Adrenal gland (tissue), 12 donors: ENCODE measurements around the gene GIGYF1. TPM values are rescaled to one million over a fixed set of nuclear protein-coding genes. Genes with fewer than 3 reads are reported as not detected.
"Not testable (repeated sequence)": the region's sequence is repeated elsewhere in the genome, so short reads cannot be mapped to it uniquely, and the experiment has no call there.

Experiments
- DNase-seq, 7 donors: peaks; one replicate each; pipeline ENCODE4 v3.0.0-alpha.2; 2019 to 2020
- H3K27ac ChIP-seq, 5 donors: fragments of 200-600 bp; sonication (generic) in 4 of 5; 1 replicate in 3 of 5; 2 replicates in 2 of 5; pipeline versions ENCODE4 v1.5.1 to v1.8.0; 2016 to 2020; ENCODE audit warnings: mild to moderate bottlenecking in 1 of 5
- H3K27me3 ChIP-seq: fragments of 200-600 bp; 2 replicates; pipeline ENCODE4 v1.8.0; 2021
- H3K36me3 ChIP-seq, 2 donors: fragments of 200-600 bp; replicated peaks in 1 of 2; 1 replicate in 1 of 2; 2 replicates in 1 of 2; pipeline versions ENCODE4 v1.5.1 to v1.8.0; 2018 to 2022
- H3K4me1 ChIP-seq, 2 donors: fragments of 200-600 bp; replicated peaks in 1 of 2; 1 replicate in 1 of 2; 2 replicates in 1 of 2; pipeline versions ENCODE4 v1.5.1 to v1.8.0; 2018 to 2021
- H3K4me3 ChIP-seq, 4 donors: fragments of 200-600 bp; sonication (generic) in 3 of 4; one replicate each; pipeline ENCODE4 v1.5.1; 2016 to 2018
- H3K9me3 ChIP-seq, 3 donors: fragments of 200-600 bp; sonication (generic) in 1 of 3; replicated peaks in 1 of 3; 1 replicate in 2 of 3; 2 replicates in 1 of 3; pipeline versions ENCODE4 v1.5.1 to v1.8.0; 2016 to 2021
- POLR2A ChIP-seq, 2 donors: fragments of 450-650 bp; IDR thresholded peaks; one replicate each; pipeline ENCODE4 v1.6.1; 2017; ENCODE audit warnings: antibody characterized with exemption in 2 of 2, mild to moderate bottlenecking in 2 of 2, moderate library complexity in 1 of 2
- WGBS, 4 donors: extraction: QIAGEN DNeasy Blood & Tissue Kit in 2 of 4; methylation state at CpG; one replicate each; pipeline versions ENCODE4 v1.1.5 to v1.1.7; 2013 to 2017; 5-methylcytosine and 5-hydroxymethylcytosine counted together
- intact Hi-C, 2 donors: fragments of 100-400 bp; cut with DNase I; formaldehyde crosslinking; loops; one replicate each; pipeline versions ENCODE4 v1.14.1 to v1.15.0; 2022 to 2023
- polyA plus RNA-seq, 3 donors: library from polyadenylated mRNA; stranded (reverse); fragments of 200-250 nt in 2 of 3; fragments of 350-450 nt in 1 of 3; fragmentation: Illumina TruSeq in 1 of 3; extraction: RNeasy Lipid Tissue Mini Kit (QIAGEN cat#74804) in 1 of 3; gene quantifications; one replicate each; pipeline ENCODE4 v1.2.3, GENCODE V29; 2013 to 2014
- total RNA-seq, 9 donors: library from RNA; depleted of rRNA in 4 of 9; stranded (reverse); fragments of >200 nt in 4 of 9; fragments of 120-200 nt in 1 of 9; fragmentation: NEBNext Ultra II Directional in 1 of 9; extraction: Animal tissue kit (Norgen Biotek cat#: 25700) in 1 of 9; gene quantifications; one replicate each; pipeline versions ENCODE4 v1.1.0 to v1.2.4, GENCODE V29; 2013 to 2023
- TF ChIP-seq, protein P1 (sequence below), 6 experiments: fragments of 450-650 bp in 4 of 6; fragments of 200-600 bp in 2 of 6; sonication (generic) in 1 of 6; IDR thresholded peaks; 1 replicate in 5 of 6; 2 replicates in 1 of 6; pipeline versions ENCODE4 v1.5.1 to v1.8.0; 2016 to 2021; ENCODE audit warnings: antibody characterized with exemption in 6 of 6, mild to moderate bottlenecking in 2 of 6, moderate library complexity in 1 of 6
- donor health status: healthy with polysubstance abuse.
- donor health status: Bipolar disorder and iron deficiency.
- donor health status: DM: yes; HTN: yes; CAD: no.
- donor health status: DM: no; HTN: no; CAD: no.
- donor health status: DM: no; HTN: no; CAD: no.
- donor health status: DM: yes; HTN: yes; CAD: no.

The GIGYF1 gene
- total and polyA plus RNA-seq, 12 donors: 5.4 to 167 (median 25.9) TPM

DNA sequence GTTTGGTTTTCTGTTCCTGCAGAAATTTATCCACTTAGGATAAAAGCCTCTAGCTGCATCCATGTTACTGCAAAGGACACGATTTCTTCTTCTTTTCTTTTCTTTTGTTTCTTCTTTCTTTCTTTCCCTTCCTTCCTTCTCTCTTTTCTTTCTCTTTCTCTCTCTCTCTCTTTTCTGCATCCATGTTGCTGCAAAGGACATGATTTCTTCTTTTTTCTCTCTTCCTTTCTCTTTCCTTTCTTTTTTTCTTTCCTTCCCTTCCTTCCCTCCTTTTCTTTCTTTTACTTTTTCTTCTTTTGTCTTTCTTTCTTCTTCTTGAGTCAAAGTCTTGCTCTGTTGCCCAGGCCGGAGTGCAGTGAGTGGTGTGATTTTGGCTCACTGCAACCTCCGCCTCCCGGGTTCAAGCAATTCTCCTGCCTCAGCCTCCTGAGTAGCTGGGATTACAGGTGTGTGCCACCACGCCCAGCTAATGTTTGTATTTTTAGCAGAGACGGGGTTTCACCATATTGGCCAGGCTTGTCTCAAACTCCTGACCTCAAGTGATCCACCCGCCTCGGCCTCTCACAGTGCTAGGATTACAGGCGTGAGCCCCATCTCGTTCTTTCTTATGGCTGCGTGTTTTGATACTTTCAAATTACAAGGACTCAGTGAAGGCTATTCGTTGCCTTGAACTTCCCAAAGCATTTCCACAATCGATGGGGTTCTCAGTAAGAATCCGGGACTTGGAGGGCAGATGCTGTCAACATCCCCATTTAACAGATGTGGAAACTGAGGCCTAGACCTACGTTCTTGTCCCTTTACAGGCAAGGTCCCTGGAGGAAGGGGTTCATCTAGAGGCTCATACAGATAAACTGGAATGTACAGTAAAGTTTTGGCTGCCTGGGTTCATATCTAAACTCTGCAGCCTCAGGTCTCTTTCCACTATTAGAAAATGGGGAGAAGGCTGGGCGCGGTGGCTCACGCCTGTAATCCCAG lies 22.4 kb downstream of the GIGYF1 start:
- no peak overlapping the region for H3K4me3 ChIP-seq
- WGBS, 4 donors: 89 to 92% (median 90%) methylated on average over 18 of the region's 18 CpGs
- TF ChIP-seq, protein P1, sequence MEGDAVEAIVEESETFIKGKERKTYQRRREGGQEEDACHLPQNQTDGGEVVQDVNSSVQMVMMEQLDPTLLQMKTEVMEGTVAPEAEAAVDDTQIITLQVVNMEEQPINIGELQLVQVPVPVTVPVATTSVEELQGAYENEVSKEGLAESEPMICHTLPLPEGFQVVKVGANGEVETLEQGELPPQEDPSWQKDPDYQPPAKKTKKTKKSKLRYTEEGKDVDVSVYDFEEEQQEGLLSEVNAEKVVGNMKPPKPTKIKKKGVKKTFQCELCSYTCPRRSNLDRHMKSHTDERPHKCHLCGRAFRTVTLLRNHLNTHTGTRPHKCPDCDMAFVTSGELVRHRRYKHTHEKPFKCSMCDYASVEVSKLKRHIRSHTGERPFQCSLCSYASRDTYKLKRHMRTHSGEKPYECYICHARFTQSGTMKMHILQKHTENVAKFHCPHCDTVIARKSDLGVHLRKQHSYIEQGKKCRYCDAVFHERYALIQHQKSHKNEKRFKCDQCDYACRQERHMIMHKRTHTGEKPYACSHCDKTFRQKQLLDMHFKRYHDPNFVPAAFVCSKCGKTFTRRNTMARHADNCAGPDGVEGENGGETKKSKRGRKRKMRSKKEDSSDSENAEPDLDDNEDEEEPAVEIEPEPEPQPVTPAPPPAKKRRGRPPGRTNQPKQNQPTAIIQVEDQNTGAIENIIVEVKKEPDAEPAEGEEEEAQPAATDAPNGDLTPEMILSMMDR (IDR thresholded peaks at IDR 0.05): no peak
- TF ChIP-seq POLR2A (IDR thresholded peaks at IDR 0.05): no peak
- intact Hi-C loops: loop anchor here in 1 of 2 donors (5.0 kb wide), 1 partner anchor 44 kb away; no protein-coding TSS in a partner anchor
- no peaks in the 10 kb centered on the region for H3K27me3 ChIP-seq
- DNase-seq: peak in 1 of 7 donors; percentile 21
- H3K4me1 ChIP-seq: peaks cover 0 to 8% of the 10 kb centered on the region in 2 donors
- peaks cover 0 to 3% of the 10 kb centered on the region in 2 donors for H3K36me3 ChIP-seq
- no peaks in the 10 kb centered on the region for H3K9me3 ChIP-seq
- H3K27ac ChIP-seq: no peak overlapping the region

DNA sequence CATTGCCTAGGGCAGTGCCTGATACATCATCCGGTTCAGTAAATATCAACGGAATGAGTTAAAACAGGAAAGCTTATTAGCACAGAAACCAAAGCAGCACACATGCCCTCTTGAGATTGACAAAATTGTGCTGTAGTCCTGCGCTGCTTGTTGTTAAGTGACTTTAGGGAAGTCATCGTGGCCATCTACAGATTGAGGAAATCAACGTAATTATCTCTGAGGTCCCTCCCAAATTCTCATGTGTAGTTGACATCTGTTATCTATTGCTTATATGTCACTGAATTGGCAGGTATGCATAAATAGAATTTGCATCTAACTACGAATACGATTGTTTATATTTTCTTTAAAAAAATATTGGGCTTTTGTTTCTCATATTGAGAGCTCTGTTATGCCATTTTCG lies 24.0 kb downstream of the GIGYF1 start:
- intact Hi-C loops: loop anchor here in 1 of 2 donors (5.0 kb wide), 1 partner anchor 43 kb away; no protein-coding TSS in a partner anchor
- Histone ChIP-seq H3K36me3 (no peaks in the 10 kb centered on the region), H3K27me3 (no peaks in the 10 kb centered on the region), H3K4me1 (no peaks in the 10 kb centered on the region), H3K4me3 (no peak overlapping the region), H3K27ac (no peak overlapping the region), H3K9me3 (no peaks in the 10 kb centered on the region)
- 67 to 73% (median 71%) methylated on average over 8 of the region's 8 CpGs for whole genome bisulfite sequencing, 4 donors
- TF ChIP-seq, protein P1 (IDR thresholded peaks at IDR 0.05): no peak
- TF ChIP-seq POLR2A (IDR thresholded peaks at IDR 0.05): no peak
- DNase-seq: no peak

DNA sequence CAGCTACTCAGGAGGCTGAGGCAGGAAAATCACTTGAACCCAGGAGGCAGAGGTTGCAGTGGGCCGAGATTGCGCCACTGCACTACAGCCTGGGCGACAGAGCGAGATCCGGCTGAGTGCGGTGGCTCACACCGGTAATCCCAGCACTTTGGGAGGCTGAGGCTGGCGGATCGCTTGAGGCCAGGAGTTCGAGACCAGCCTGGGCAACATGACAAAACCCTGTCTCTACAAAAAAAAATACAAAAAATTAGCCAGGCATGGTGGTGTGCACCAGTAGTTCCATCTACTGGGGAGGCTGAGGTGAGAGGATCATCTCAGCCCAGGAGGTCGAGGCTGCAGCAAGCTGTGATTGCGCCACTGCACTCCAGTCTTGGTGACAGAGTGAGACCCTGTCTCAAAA lies 24.9 kb downstream of the GIGYF1 start:
- H3K9me3 ChIP-seq, intact Hi-C loops, DNase-seq, H3K36me3 ChIP-seq, H3K27ac ChIP-seq, H3K4me1 ChIP-seq, H3K4me3 ChIP-seq, H3K27me3 ChIP-seq: not testable (repeated sequence)
- WGBS, 4 donors: 90 to 95% (median 92%) methylated on average over 11 to 12 of the region's 12 CpGs

DNA sequence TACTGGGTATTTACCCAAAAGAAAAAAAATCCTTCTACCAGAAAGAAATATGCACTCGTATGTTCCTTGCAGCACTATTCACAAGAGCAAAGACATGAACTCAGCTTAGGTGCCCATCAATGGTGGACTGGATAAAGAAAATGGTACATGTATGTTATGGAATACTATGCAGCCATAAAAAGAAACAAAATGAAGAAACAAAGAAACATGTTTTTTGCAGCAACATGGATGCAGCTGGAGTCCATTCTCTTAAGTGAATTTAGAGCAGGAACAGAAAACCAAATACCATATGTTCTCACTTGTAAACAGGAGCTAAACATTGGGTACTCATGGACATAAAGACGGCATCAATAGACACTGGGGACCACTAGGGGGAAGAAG lies 26.0 kb downstream of the GIGYF1 start:
- H3K4me3 ChIP-seq: no peak overlapping the region
- no peaks in the 10 kb centered on the region for H3K36me3 ChIP-seq
- no peak overlapping the region for H3K27ac ChIP-seq
- intact Hi-C loops: no loop called here
- DNase-seq: no peak
- WGBS, 4 donors: 68 to 90% (median 85%) methylated on average over 2 of the region's 2 CpGs
- no peaks in the 10 kb centered on the region for H3K27me3 ChIP-seq
- no peaks in the 10 kb centered on the region for H3K4me1 ChIP-seq
- H3K9me3 ChIP-seq: no peaks in the 10 kb centered on the region
- TF ChIP-seq, protein P1 (IDR thresholded peaks at IDR 0.05): no peak
- no peak for TF ChIP-seq POLR2A (IDR thresholded peaks at IDR 0.05)
